HepG2 (cell line): ENCODE results near the gene CEP83. TPM values are rescaled to one million over a fixed set of nuclear protein-coding genes. Genes with fewer than 3 reads are reported as not detected.
A peak's percentile ranks its signal among the peaks of the same experiment; 100 is the strongest.
"Not testable (repeated sequence)": the region's sequence is repeated elsewhere in the genome, so short reads cannot be mapped to it uniquely, and the experiment has no call there.

ENCODE experiments used
- ATAC-seq: fragments of 200-7000 bp; cut with Tn5 transposase; 3 replicates; pipeline ENCODE4 v1.9.1; 2020; ENCODE audit warnings: mild to moderate bottlenecking, moderate library complexity
- BruUV-seq: library from RNA; stranded (reverse); fragments of 400-500 nt; replicated peaks from 2 replicates; lab custom pipeline; 2021; lab: Mats Ljungman, UMichigan
- CTCF ChIA-PET: fragments of 300-600 bp; formaldehyde crosslinking; extraction: SDS; loops from one replicate; lab custom pipeline; 2021; ENCODE audit warnings: low total read pairs, inconsistent platforms, low intra/inter-chr PET ratio; lab: Yijun Ruan, JAX
- POLR2A ChIA-PET: fragments of 350-600 bp; sonication (Branson Sonifier 250); formaldehyde crosslinking; loops from one replicate; lab custom pipeline; 2020; ENCODE audit warnings: antibody characterized with exemption, inconsistent platforms; lab: Yijun Ruan, JAX
- DNase-seq: peaks from one replicate; pipeline ENCODE4 v3.0.0-alpha.2; 2015; ENCODE audit warnings: low spot score
- FAIRE-seq: peaks from 3 replicates; lab custom pipeline; 2011; peaks lifted over from hg19 to GRCh38; lab: Jason Lieb, UNC
- H2AFZ ChIP-seq: one replicate; pipeline ENCODE4 v1.6.1; 2011; ENCODE audit warnings: low read length, inconsistent platforms
- H3K27ac ChIP-seq: fragments of 300-600 bp; 3 replicates; pipeline ENCODE4 v1.8.0; 2011; ENCODE audit warnings: mixed run types, mild to moderate bottlenecking, mixed read lengths, low read length, inconsistent platforms; ENCODE audit not compliant: insufficient read depth; ENCODE audit errors: extremely low read length
- H3K27me3 ChIP-seq, 2 experiments: fragments of 200-600 bp in 1 of 2; 2 replicates in 1 of 2; 3 replicates in 1 of 2; pipeline versions ENCODE4 v1.6.0 to v1.8.0; 2011; ENCODE audit warnings: low read length in 2 of 2, mild to moderate bottlenecking in 2 of 2, moderate library complexity in 2 of 2, inconsistent platforms in 1 of 2; ENCODE audit not compliant: insufficient read depth in 2 of 2, control insufficient read depth in 1 of 2
- H3K36me3 ChIP-seq, 2 experiments: fragments of 200-600 bp in 1 of 2; replicated peaks in 1 of 2; 2 replicates in 1 of 2; 3 replicates in 1 of 2; pipeline versions ENCODE4 v1.5.1 to v1.8.0; 2011; ENCODE audit warnings: low read length in 2 of 2, inconsistent platforms in 1 of 2; ENCODE audit not compliant: insufficient read depth in 2 of 2, control insufficient read depth in 1 of 2
- H3K4me1 ChIP-seq: 2 replicates; pipeline ENCODE4 v1.5.1; 2012; ENCODE audit warnings: low read length, inconsistent platforms; ENCODE audit not compliant: insufficient read depth
- H3K4me2 ChIP-seq: 2 replicates; pipeline ENCODE4 v1.6.0; 2011; ENCODE audit warnings: low read depth, low read length, inconsistent platforms
- H3K4me3 ChIP-seq, 3 experiments: fragments of 200-600 bp in 1 of 3; sonication (generic), shearing (Covaris generic) in 1 of 3; replicated peaks in 1 of 3; 2 replicates each; pipeline ENCODE4 v1.5.1; 2011 to 2016; ENCODE audit warnings: low read length in 3 of 3, inconsistent platforms in 2 of 3, low read depth in 2 of 3, mild to moderate bottlenecking in 2 of 3, control low read depth in 1 of 3, mixed read lengths in 1 of 3; ENCODE audit not compliant: insufficient read depth in 1 of 3
- H3K79me2 ChIP-seq: one replicate; pipeline ENCODE4 v1.6.1; 2011; ENCODE audit warnings: low read length, inconsistent platforms; ENCODE audit not compliant: insufficient read depth
- H3K9ac ChIP-seq: 2 replicates; pipeline ENCODE4 v1.6.0; 2011; ENCODE audit warnings: mild to moderate bottlenecking, low read depth, low read length, inconsistent platforms; ENCODE audit not compliant: insufficient read depth
- H3K9me3 ChIP-seq: 2 replicates; pipeline ENCODE4 v1.5.1; 2012; ENCODE audit warnings: mild to moderate bottlenecking, low read length
- H4K20me1 ChIP-seq: 2 replicates; pipeline ENCODE4 v1.6.0; 2011; ENCODE audit warnings: inconsistent platforms, mild to moderate bottlenecking, low read length, moderate library complexity; ENCODE audit not compliant: insufficient read depth
- HNF4A ChIP-seq: sonication (generic); formaldehyde crosslinking; IDR thresholded peaks from 2 replicates; pipeline ENCODE4 v1.4.0; 2020; ENCODE audit warnings: missing genetic modification reagents
- MAFF ChIP-seq: IDR thresholded peaks from 2 replicates; pipeline ENCODE4 v1.6.1; 2011; ENCODE audit warnings: low read depth, low read length, improper control_type of control experiment
- MAFK ChIP-seq, 2 experiments: IDR thresholded peaks in 1 of 2; conservative IDR thresholded peaks in 1 of 2; 2 replicates each; pipeline ENCODE4 v1.6.1; 2011; ENCODE audit warnings: improper control_type of control experiment in 2 of 2, low read length in 2 of 2
- NBN ChIP-seq: fragments of 450-650 bp; conservative IDR thresholded peaks from 2 replicates; pipeline ENCODE4 v1.6.1; 2017
- WGBS: methylation state at CpG from one replicate; pipeline ENCODE4 v1.1.6; 2017; ENCODE audit warnings: low lambda C conversion rate; 5-methylcytosine and 5-hydroxymethylcytosine counted together
- in situ Hi-C: cut with HindIII; loops from 2 replicates; pipeline ENCODE4 v1.10.0; 2017; ENCODE audit warnings: low pct_unique_long_range_greater_than_20kb; ENCODE audit not compliant: extremely low pct_ligation_motif_present
- intact Hi-C: fragments of 100-400 bp; cut with micrococcal nuclease; formaldehyde crosslinking; loops from one replicate; pipeline ENCODE4 v1.10.0; 2022; ENCODE audit not compliant: unreplicated experiment
- polyA plus RNA-seq, 8 experiments: library from polyadenylated mRNA; depleted of rRNA in 3 of 8; stranded (reverse) in 7 of 8; unstranded in 1 of 8; fragments of >200 nt; fragmentation: Illumina TruSeq in 4 of 8; extraction: Trizol in 4 of 8; gene quantifications; 2 replicates each; pipeline versions ENCODE4 v1.2.1 to v1.2.3, GENCODE V29; 2011 to 2016; ENCODE audit warnings: low read depth in 4 of 8, missing spikeins in 1 of 8, mixed read lengths in 1 of 8; ENCODE audit not compliant: insufficient read depth in 1 of 8
- total RNA-seq, 5 experiments: library from RNA; depleted of rRNA; stranded (reverse); fragments of >200 nt; fragmentation: Illumina TruSeq; extraction: Trizol; gene quantifications; 2 replicates each; pipeline ENCODE4 v1.2.3, GENCODE V29; 2016; ENCODE audit warnings: low read depth in 1 of 5

Gene CEP83
- total and polyA plus RNA-seq, 2 of the 13 experiments (the other 11 are each of a cell fraction or from before 2014, with no cell fraction given): 6.2 to 19.2 TPM

- H4K20me1 ChIP-seq, H3K4me1 ChIP-seq, H3K4me2 ChIP-seq, H3K79me2 ChIP-seq, intact Hi-C loops, ATAC-seq, in situ Hi-C loops, H3K9ac ChIP-seq, H2AFZ ChIP-seq, H3K4me3 ChIP-seq, FAIRE-seq, POLR2A ChIA-PET, H3K9me3 ChIP-seq, BruUV-seq, DNase-seq, H3K27ac ChIP-seq, CTCF ChIA-PET, H3K27me3 ChIP-seq: not testable (repeated sequence)
- TF ChIP-seq HNF4A: 0 out of 2 replicates have a peak, but pooled peaks have one; percentile 22
- WGBS: 95% methylated on average over 5 of the region's 5 CpGs
- peaks cover 3 to 14% of the 10 kb centered on the region in 2 experiments; a peak in 3 of 5 replicates for H3K36me3 ChIP-seq
Measured at GRCh38 chr12:94398685-94399084, 61.0 kb downstream of the CEP83 start.

GRCh38 chr12:94397401-94397800 lies 62.3 kb downstream of the CEP83 start:
- H3K79me2 ChIP-seq: no peaks in the 10 kb centered on the region
- H3K9me3 ChIP-seq: no peaks in the 10 kb centered on the region
- POLR2A ChIA-PET: no interaction called here
- no peak overlapping the region for H2AFZ ChIP-seq
- FAIRE-seq: no peak
- 97% methylated on average over 4 of the region's 4 CpGs for WGBS
- no peak for DNase-seq
- no peak overlapping the region for H3K9ac ChIP-seq
- BruUV-seq: no TSS peak
- ATAC-seq: no peak
- CTCF ChIA-PET: no interaction called here
- in situ Hi-C loops: no loop called here
- intact Hi-C loops: no loop called here
- no peak overlapping the region for H3K27ac ChIP-seq
- no peaks in the 10 kb centered on the region for H4K20me1 ChIP-seq
- TF ChIP-seq NBN (no peak), MAFK (conservative IDR thresholded peaks at IDR 0.05 in 1 of 2, IDR thresholded peaks at IDR 0.05 in 1 of 2; ENCODE audit: low read length in 2 of 2) (peak; percentile 60 to 88), MAFF (peak; percentile 79)
- peaks cover 3 to 13% of the 10 kb centered on the region in 2 experiments; a peak in 3 of 5 replicates for H3K36me3 ChIP-seq
- H3K27me3 ChIP-seq: no peaks in the 10 kb centered on the region
- H3K4me2 ChIP-seq: no peak overlapping the region
- H3K4me3 ChIP-seq: no peak overlapping the region
- no peaks in the 10 kb centered on the region for H3K4me1 ChIP-seq
